Urothelium cell line (cell line): ENCODE measurements around the gene CXorf66.
"Not testable (repeated sequence)": the region's sequence is repeated elsewhere in the genome, so short reads cannot be mapped to it uniquely, and the experiment has no call there.

Experiments
- DNase-seq: peaks from one replicate; pipeline ENCODE4 v3.0.0; 2011; ENCODE audit warnings: low spot score, mixed read lengths
- FAIRE-seq: peaks from 2 replicates; lab custom pipeline; 2011; peaks lifted over from hg19 to GRCh38; lab: Jason Lieb, UNC

Gene CXorf66, protein sequence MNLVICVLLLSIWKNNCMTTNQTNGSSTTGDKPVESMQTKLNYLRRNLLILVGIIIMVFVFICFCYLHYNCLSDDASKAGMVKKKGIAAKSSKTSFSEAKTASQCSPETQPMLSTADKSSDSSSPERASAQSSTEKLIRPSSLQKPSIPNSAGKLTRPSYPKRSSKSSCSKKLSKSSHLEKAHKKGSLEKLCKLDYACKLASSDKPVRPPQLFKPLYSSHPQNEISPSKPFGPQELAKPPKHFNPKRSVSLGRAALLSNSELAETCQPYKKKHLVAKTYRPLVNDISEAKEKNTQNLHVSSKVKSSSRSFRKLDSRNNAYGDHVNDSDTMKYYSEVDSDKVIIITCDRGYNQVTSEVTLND

DNA sequence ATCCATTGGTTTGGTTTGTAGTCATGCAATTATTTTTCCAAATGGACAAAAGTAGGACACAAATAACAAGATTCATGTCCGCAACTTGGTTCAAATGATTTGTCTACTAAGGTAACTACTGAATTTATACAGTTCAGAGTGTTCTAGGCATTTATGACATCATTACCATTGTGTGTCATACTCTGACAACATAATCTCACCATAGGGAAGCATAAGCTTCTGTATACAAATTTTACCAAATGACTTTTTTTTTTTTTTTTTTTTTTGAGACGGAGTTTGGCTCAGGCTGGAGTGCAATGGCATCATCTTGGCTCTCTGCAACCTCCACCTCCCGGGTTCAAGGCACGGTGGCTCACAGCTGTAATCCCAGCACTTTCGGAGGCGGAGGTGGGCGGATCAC is at the start of gene CXorf66:
Gene CXorf66, minus strand, starts transcription at position 101 of the 400 bp plus-strand sequence. Its CDS starts 25 bp downstream, at position 76.
- DNase-seq (no peak), FAIRE-seq (no peak)

DNA sequence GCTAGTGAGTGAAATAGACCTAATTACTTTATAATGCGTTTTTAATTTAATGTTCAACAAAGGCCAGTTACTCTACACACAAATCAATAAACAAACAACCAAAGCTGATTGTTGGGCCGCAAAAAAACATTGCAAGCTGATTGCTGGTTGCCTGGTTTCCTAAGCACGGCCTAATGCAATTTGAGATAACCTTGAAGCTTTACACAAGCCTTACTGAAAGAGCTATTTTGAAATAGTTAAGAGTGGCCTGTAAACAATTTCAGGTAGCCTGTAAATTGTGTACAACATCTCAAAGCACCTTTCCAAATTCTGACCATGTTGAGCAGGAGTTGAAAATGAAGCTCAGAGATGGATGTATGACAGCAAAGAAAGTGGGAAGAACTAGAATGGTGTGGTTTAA is 17.5 kb upstream of the CXorf66 start:
- DNase-seq (no peak), FAIRE-seq (no peak)

DNA sequence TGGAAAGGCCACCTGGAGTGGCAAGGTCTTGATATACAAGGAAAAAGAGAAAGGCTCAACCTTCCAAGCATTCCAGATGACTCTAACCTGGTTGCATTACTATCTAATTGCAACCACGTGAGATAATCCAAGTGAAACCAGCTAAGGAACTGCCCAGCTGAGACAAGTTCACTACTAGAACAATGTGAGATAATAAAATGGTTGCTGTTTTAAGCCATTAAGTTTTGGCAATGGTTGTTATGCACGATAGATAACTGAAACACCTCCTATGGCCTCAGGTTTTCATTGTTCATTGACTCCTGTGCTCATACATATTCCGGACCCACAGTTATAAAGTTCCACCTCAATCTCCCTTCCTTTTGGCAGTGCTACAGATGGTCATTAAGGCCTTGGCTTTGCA is 9.2 kb upstream of the CXorf66 start:
- no peak for DNase-seq
- no peak for FAIRE-seq

GRCh38 chrX:139972629-139973624 is 7.6 kb upstream of the CXorf66 start:
- FAIRE-seq: no peak
- DNase-seq: no peak

GRCh38 chrX:139972113-139972512 is 6.8 kb upstream of the CXorf66 start:
- FAIRE-seq (no peak), DNase-seq (no peak)

- no peak for FAIRE-seq
- no peak for DNase-seq
These were observed 6.1 kb upstream of the CXorf66 start for GRCh38 chrX:139971394-139971749.

GRCh38 chrX:139969286-139969685 is 4.0 kb upstream of the CXorf66 start:
- DNase-seq (no peak), FAIRE-seq (no peak)

DNA sequence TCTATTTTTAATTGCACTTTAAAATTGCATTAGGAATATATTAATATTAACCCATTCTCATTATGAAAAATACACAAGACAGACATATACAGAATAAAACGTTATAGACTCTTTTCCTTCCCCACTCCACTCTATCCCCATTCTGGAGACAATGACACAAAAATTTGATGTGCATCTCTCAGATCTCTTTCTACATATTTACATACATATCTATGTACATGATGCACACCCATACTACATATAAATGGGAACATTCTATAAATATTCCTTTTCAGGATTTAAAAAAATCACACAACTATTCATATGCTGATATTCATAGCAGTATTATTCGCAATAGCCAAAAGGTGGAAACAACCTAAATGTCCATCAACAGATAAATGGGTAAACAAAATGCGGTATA is 2.4 kb upstream of the CXorf66 start:
- FAIRE-seq (no peak), DNase-seq (no peak)

DNA sequence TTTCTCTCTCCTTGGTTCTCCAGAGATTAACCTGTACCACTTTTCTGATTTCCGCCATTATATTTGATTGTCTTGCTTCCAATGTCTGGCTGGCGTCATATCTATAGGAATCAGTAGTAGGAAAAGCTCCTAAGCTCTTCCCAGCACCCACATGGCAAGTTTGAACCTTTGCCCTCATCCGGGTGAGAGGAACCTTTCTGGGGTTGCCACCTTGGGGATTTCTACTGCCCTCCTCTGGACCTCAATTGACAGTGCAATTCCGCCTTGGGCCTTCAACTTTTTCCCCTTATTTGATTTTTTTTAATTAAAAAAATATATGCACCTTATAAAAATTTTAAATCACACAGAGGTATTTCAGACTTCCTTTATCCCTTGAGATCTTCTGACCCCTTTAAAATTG is 2.0 kb upstream of the CXorf66 start:
- FAIRE-seq (no peak), DNase-seq (no peak)

DNA sequence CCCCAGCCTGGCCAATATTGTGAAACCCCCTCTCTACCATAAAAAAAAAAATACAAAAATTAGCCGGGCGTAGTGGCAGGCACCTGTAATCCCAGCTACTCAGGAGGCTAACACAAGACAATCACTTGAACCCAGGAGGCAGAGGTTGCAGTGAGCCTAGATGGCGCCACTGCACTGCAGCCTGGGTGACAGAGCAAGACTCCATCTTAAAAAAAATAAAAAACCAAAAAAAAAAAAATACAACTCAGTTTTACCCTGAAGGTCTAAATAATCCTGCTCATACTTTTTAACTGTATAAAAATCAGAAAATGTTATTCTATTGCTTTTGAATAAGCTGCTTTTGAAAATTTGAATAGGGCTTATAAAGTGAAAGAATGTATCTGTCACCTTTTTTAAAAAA is 838 bp upstream of the CXorf66 start:
- FAIRE-seq, DNase-seq: not testable (repeated sequence)

- DNase-seq, FAIRE-seq: not testable (repeated sequence)
These were observed 4.2 kb downstream of the CXorf66 start for GRCh38 chrX:139961091-139961490.

DNA sequence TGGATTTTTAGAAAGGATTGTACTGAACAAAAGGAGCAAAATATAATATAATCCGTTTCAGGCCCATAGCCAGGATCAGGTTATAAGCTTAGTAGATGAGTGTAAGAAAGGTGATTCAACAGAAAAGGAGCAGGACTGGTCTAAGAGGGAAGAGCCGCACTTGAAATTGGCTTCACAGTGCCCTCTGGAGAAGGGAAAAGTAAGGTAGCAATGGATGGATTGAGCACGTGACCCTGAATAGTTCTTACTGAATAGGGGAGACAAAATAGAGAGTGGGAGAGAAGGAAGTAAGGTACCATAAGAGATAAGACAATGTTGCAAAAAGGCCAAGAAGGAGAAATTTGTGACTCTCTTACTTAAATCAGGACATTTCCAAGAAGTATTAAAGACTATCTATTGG is 15.6 kb downstream of the CXorf66 start:
- FAIRE-seq: no peak
- no peak for DNase-seq

DNA sequence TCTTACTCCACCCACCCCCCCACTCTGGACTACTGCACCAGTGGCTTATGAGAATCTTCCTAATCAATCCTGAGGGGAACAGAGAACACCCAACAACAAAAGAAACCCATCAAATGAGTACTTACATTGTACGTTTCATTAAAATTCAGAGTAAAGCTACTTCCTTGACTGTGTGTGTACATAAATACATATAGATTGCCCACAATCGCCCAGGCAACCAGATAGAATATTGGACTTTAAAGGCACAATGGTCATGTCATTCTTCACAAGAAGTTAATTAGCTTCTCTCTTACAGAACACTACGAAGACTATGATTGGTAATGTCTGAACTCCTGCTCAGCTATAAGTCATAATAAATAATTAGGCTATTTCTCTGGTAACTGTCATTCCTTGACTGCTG is 20.2 kb downstream of the CXorf66 start:
- no peak for DNase-seq
- FAIRE-seq: no peak

DNA sequence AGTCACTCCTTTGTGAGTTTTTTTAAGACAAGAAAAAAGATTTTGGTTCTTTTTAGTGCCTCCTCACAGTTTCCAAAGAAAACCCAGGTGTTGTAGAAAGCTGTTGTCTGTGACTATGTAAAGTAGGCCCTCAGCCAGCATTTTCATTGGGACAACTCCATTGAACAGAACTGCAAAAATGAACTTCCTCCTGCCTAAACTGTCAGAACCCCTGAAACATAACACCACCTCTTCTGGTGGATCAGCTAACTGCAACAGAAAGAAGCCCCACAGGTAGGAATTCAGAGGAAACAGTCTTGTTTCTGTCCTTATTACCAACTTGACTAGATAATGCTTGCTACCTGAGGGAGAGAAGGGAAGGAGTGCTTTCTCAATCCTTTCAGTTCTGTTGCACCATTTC is 29.1 kb downstream of the CXorf66 start:
- FAIRE-seq (no peak), DNase-seq (no peak)

- DNase-seq: no peak
- FAIRE-seq: no peak
These were observed 31.4 kb downstream of the CXorf66 start for GRCh38 chrX:139933904-139934303.

- FAIRE-seq: no peak
- DNase-seq: peak; percentile 63
These were observed 32.2 kb downstream of the CXorf66 start, which contains the start of gene ATP11C for GRCh38 chrX:139932901-139933796. ATP11C (minus strand) TSS chrX:139933053; CDS start chrX:139932042, 1,011 bp downstream.

DNA sequence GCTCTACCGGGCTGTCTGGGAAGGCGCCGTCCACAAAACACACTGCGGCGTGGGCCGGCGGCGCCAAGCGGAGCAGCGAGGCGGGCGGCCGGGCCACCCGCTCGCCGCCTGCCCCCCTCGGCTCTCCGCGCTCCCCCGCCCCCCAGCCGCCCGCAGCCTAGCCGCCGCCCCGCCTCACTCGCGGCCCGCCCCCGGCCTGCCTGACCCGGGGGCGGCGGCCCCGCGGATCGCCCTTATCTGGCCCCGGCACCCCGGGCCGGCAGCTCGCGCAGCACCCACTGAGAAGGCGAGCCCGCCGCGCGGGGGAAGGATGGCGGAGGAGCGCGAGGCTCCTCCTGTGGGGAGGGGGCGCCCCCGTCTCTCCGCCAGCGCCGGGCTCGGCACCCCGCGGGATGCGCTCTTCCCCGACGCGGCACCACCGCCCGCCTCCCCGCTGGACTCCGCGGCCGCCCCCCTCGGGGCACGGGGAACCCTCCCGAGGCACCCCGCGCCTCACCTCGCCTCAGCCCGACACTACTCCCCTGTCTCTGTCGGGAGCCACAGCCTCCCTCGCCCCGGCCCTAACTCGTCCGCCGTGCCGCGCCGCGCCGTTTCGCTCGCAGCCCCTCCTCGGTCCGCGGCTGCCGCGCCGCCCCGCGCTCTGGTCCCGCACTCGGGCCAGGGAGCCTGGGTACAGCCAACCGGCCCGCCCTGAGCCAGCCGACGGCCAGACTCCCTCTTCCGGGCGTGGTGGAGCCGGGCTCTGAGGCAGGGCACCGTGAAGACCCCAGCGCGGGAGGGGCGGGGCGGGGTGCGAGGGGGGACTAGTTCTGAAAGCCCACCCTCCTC is 33.0 kb downstream of the CXorf66 start:
- DNase-seq (peak; percentile 32), FAIRE-seq (no peak)

DNA sequence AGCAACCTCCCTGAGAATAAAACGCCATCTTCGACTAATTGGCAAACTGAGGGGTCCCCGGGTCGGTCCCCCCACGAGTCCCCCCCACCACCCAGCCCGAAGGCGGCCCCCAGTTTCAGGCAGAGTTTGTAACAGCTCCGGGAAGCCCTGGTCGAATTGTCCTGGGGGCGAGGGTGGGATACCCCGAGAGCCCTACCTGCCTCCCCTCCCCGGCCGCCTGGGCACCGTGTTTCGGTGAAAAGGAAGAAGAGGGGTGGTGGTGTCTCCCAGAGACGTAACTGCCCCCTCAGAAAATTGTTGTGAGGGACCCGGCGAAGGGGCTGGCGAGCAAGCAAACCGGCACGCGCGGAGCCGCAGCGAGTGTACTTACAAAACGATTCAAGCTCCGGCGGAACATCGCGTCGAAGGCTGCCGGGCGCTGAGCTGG is 33.7 kb downstream of the CXorf66 start:
- DNase-seq (no peak), FAIRE-seq (no peak)

DNA sequence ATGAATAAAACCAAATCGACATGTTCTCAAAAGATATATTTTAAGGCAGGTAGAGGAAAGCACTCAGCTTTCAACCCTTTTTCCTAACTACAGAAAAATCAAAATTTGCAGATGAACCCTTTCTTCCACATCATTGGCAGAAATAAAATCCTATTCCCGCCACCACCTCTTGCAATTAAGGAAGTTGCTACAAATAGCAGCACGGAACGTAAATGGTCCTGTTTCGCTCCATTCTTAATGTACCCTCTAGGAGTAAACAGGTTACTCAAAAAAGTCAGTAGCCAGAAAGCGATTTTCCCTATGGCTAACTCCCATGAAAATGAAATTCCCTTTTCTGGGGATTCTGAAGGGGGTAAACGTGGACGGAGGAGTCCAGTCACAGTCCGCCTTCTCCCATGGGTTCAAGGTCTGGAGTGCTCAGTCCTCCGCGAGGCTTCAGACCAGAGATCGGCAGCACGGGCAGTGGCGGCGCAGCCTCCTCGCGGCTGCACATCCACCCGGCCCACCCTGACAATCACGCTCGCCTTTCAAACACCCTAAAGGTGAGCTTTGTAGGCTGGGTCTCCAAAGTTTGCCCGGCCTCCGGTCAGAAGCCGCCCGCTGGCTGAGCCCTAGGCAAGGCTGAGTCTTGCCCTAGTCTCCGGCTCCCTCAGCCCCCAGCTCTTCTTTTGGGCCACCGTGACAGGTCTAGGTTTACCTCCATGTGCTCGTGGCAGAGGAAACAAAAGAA is 34.2 kb downstream of the CXorf66 start:
- DNase-seq (peak; percentile 4), FAIRE-seq (no peak)
